GM18511 (cell line): ENCODE measurements around the gene ELP4.

Experiments used
- ATAC-seq: cut with Tn5 transposase; IDR thresholded peaks from one replicate; pipeline ENCODE4 v1.9.1; 2021; ENCODE audit warnings: mild to moderate bottlenecking, moderate library complexity; ENCODE audit not compliant: unreplicated experiment

ELP4 gene

GRCh38 chr11:31768749-31769640, 259.4 kb downstream of the ELP4 start:
- no peak for ATAC-seq

- no peak for ATAC-seq
Observed at GRCh38 chr11:31770011-31770700, 260.6 kb downstream of the ELP4 start.

- no peak for ATAC-seq
Observed at GRCh38 chr11:31772412-31772811, 262.8 kb downstream of the ELP4 start.

- ATAC-seq = no peak
Observed at GRCh38 chr11:31779374-31779791, 269.8 kb downstream of the ELP4 start.

- ATAC-seq = no peak
Observed at GRCh38 chr11:31780078-31780477, 270.5 kb downstream of the ELP4 start.

GRCh38 chr11:31780480-31780971, 271.0 kb downstream of the ELP4 start:
- ATAC-seq = no peak

- ATAC-seq = no peak
Observed at GRCh38 chr11:31782257-31782656, 272.7 kb downstream of the ELP4 start.

GRCh38 chr11:31783252-31783651, 273.7 kb downstream of the ELP4 start:
- ATAC-seq = no peak

GRCh38 chr11:31784611-31785010, 275.0 kb downstream of the ELP4 start:
- ATAC-seq = no peak

- no peak for ATAC-seq
Observed at GRCh38 chr11:31786996-31787685, 277.6 kb downstream of the ELP4 start.

GRCh38 chr11:31788085-31788484, 278.5 kb downstream of the ELP4 start:
- no peak for ATAC-seq

- no peak for ATAC-seq
Observed at GRCh38 chr11:31790649-31791048, 281.1 kb downstream of the ELP4 start.

GRCh38 chr11:31792036-31792435, 282.5 kb downstream of the ELP4 start:
- no peak for ATAC-seq

GRCh38 chr11:31792456-31792855, 282.9 kb downstream of the ELP4 start:
- no peak for ATAC-seq

GRCh38 chr11:31793264-31793663, 283.7 kb downstream of the ELP4 start:
- no peak for ATAC-seq

- no peak for ATAC-seq
Observed at GRCh38 chr11:31794548-31794947, 285.0 kb downstream of the ELP4 start.

GRCh38 chr11:31795706-31796498, 286.3 kb downstream of the ELP4 start:
- ATAC-seq = no peak

- no peak for ATAC-seq
Observed at GRCh38 chr11:31796499-31797189, 287.1 kb downstream of the ELP4 start.

- ATAC-seq = no peak
Observed at GRCh38 chr11:31797190-31798056, 287.9 kb downstream of the ELP4 start.
